Lower leg skin (tissue), 4 donors: ENCODE data around the gene NR3C2. TPM values are rescaled to one million over a fixed set of nuclear protein-coding genes. Genes with fewer than 3 reads are reported as not detected.

Experiments
- DNase-seq, 2 donors: peaks; one replicate each; pipeline ENCODE4 v3.0.0-alpha.2; 2019; ENCODE audit warnings: low spot score in 2 of 2
- H3K4me3 ChIP-seq: fragments of 200-600 bp; sonication (generic); 2 replicates; pipeline ENCODE4 v1.5.1; 2017; ENCODE audit warnings: mild to moderate bottlenecking, low read depth; ENCODE audit not compliant: poor library complexity, severe bottlenecking
- POLR2A ChIP-seq, 2 donors: fragments of 450-650 bp; IDR thresholded peaks; one replicate each; pipeline ENCODE4 v1.6.1; 2016 to 2017; ENCODE audit warnings: antibody characterized with exemption in 2 of 2, mild to moderate bottlenecking in 1 of 2, moderate library complexity in 1 of 2
- WGBS, 2 donors: methylation state at CpG; one replicate each; pipeline ENCODE4 v1.1.5; 2018; 5-methylcytosine and 5-hydroxymethylcytosine counted together
- intact Hi-C: fragments of 100-400 bp; cut with DNase I; formaldehyde crosslinking; loops from one replicate; pipeline ENCODE4 v1.15.0; 2023; ENCODE audit warnings: low total_unique reads
- total RNA-seq, 4 donors: library from RNA; depleted of rRNA; stranded (reverse); fragments of >200 nt; gene quantifications; one replicate each; pipeline ENCODE4 v1.1.0, GENCODE V29; 2016
- TF ChIP-seq, protein P1 (sequence below), 3 donors: fragments of 450-650 bp; IDR thresholded peaks; one replicate each; pipeline ENCODE4 v1.5.1; 2016; ENCODE audit warnings: antibody characterized with exemption in 3 of 3, mild to moderate bottlenecking in 3 of 3, moderate library complexity in 2 of 3

The NR3C2 gene
- total RNA-seq, 4 donors from 2014 or later: 9.7 to 21.3 (median 10.6) TPM

DNA sequence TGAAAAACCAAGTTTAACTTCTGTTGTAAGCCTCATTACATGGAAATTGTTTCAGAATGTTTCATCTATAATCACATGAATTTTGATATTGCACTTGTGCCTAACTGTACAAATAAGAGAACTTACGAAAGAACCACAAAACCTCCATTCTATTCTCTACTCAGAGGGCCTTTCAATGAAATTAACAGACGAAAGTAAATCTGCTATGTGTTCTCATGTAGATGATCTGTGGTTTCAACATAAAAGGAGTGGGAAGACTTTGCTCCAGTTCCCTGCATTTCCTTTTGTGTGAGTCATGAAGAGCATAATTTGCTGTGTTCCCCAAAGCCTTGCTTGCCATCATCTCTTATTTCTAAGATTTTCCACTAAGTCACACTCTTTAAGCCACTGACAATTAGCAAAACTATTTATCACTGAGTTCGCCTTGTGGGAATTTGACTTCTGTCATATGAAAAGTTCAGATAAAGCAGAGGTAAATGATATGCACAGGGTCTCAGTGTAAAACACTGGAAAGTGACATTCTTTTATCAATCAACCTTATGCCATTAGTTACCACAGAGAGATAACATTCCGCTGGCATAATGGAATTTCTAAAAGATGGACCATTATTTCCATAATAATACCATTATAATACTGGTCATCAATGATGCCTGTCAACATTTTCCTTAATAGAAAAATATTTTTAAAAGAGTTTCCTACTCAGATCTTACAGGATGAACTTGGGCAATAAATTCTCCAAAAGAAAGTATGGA lies 329.8 kb downstream of the NR3C2 start:
- intact Hi-C loops: no loop called here
- no peak overlapping the region for H3K4me3 ChIP-seq
- 70 to 77% methylated on average over 4 of the region's 4 CpGs for WGBS, 2 donors
- DNase-seq: no peak
- no peak for TF ChIP-seq POLR2A (IDR thresholded peaks at IDR 0.05)
- TF ChIP-seq, protein P1, sequence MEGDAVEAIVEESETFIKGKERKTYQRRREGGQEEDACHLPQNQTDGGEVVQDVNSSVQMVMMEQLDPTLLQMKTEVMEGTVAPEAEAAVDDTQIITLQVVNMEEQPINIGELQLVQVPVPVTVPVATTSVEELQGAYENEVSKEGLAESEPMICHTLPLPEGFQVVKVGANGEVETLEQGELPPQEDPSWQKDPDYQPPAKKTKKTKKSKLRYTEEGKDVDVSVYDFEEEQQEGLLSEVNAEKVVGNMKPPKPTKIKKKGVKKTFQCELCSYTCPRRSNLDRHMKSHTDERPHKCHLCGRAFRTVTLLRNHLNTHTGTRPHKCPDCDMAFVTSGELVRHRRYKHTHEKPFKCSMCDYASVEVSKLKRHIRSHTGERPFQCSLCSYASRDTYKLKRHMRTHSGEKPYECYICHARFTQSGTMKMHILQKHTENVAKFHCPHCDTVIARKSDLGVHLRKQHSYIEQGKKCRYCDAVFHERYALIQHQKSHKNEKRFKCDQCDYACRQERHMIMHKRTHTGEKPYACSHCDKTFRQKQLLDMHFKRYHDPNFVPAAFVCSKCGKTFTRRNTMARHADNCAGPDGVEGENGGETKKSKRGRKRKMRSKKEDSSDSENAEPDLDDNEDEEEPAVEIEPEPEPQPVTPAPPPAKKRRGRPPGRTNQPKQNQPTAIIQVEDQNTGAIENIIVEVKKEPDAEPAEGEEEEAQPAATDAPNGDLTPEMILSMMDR (IDR thresholded peaks at IDR 0.05): no peak

- 97 to 100% methylated on average over 3 of the region's 3 CpGs for WGBS, 2 donors
- intact Hi-C loops: no loop called here
These were observed 332.0 kb downstream of the NR3C2 start for GRCh38 chr4:148110169-148110568.

DNA sequence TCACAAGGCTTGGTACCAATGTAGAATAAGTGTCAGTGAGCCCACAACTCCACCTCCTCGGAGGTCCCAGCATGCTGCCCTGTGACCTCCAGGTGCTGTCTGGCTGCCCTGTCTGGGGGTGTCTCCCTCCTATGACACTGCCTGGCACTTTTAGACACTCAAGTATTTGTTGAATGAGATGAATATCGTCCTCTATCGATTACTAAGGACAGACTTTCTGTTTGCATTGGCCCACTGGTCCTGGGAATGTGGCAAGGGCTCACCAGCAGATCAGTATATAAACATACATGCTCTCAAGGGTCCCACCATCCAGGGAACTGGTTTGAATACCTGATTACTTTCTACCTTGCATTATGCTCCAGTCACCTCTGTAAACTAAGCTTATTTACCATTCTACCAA lies 333.0 kb downstream of the NR3C2 start:
- TF ChIP-seq, protein P1 (IDR thresholded peaks at IDR 0.05): no peak
- no peak for TF ChIP-seq POLR2A (IDR thresholded peaks at IDR 0.05)
- WGBS, 2 donors: 93% methylated on average over 3 of the region's 3 CpGs
- intact Hi-C loops: no loop called here
- H3K4me3 ChIP-seq: no peak overlapping the region
- no peak for DNase-seq

More at GRCh38 chr4:148110169-148110568, 332.0 kb downstream of the NR3C2 start:
- DNase-seq: no peak
- H3K4me3 ChIP-seq: no peak overlapping the region
- no peak for TF ChIP-seq POLR2A (IDR thresholded peaks at IDR 0.05)
- TF ChIP-seq, protein P1 (IDR thresholded peaks at IDR 0.05): no peak

GRCh38 chr4:148108766-148109165 lies 333.4 kb downstream of the NR3C2 start:
- H3K4me3 ChIP-seq: no peak overlapping the region
- TF ChIP-seq, protein P1 (IDR thresholded peaks at IDR 0.05): no peak
- TF ChIP-seq POLR2A (IDR thresholded peaks at IDR 0.05): no peak
- no peak for DNase-seq
- WGBS, 2 donors: 84 to 88% methylated on average over 7 of the region's 7 CpGs
- intact Hi-C loops: no loop called here

DNA sequence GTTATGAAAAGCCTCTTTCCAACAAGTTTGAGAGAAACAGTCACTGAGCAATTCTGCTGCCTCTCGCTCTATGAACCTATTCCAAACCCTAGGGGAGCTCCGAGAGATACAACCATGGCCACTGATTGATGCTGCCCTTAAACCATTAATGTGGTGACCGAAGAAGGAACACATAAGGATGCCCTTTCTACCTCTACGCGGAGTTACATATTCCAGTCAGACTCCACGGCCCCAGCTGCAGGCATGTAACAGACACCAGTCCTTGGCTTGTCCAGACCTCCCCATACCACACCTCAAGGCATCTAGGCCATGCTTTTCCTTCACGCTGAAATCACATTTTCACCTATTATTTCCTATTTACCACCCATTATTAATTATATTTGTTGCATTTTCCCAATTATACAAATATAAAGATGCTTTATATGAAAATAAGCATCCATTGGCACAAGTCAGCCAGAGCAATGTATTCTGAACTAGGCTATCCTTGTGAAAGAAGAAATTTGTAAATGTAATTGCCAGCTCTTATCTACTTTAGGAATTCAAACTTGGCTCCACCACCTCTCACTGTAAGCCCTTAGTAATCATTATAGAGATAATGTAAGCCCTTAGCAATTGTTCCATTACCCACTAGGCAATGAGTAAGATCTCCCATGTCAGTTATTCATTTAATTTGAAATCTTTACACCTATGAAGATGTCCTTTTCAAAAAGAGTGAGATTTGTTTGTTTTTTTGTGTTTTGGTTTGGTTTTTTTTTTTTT lies 338.4 kb downstream of the NR3C2 start:
- TF ChIP-seq, protein P1 (IDR thresholded peaks at IDR 0.05): no peak
- no peak overlapping the region for H3K4me3 ChIP-seq
- intact Hi-C loops: no loop called here
- DNase-seq: no peak
- WGBS, 2 donors: 94% methylated on average over 7 of the region's 7 CpGs
